Bone marrow (tissue), 2 donors: ENCODE results near the gene ZNF787.
A peak's percentile ranks its signal among the peaks of the same experiment; 100 is the strongest.

Source experiments
- DNase-seq, 2 donors: peaks; one replicate each; lab custom pipeline; 2025; lab: John Stamatoyannopoulos, UW

The ZNF787 gene

DNA sequence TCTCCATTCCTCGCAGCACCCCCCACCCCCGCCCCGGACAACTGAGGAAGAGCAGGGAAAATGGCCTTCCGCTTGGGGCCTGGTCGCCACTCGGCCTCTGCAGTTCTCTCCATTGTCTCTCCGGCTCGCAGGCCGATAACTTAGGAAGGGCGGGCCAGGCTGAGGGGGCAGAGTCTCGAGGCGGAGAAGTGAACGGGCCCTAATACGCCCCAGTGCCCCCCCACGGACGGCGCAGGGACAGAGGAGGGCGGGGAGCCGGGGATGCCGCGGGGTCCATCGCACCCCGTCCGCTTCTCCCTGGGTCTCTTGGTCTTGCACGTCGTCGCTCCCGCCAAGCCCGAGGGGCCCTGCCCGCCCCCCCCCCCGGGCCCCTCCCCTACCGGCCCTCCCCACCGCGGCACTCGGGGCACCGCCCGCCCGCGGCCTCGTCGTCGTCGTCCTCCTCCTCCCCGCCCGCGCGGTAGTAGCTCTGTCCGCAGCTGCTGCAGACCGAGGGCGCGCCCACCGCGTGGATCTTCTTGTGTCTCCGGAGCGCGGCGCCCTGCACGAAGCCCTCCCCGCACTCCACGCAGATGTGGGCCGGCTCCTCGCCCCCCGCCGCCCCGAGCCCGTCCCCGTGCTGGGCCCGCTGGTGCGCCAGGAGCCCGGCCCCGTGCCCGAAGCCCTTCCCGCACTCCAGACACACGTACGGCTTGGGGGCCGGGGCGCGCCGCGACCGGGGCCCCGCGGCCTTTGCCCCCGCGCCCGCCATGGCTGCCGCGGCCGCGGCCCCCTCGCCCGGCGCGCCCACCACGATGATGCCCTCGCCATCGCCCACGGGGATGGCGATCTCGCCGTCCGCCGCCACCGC lies 33.2 kb downstream of the ZNF787 start:
- no peak for DNase-seq

DNA sequence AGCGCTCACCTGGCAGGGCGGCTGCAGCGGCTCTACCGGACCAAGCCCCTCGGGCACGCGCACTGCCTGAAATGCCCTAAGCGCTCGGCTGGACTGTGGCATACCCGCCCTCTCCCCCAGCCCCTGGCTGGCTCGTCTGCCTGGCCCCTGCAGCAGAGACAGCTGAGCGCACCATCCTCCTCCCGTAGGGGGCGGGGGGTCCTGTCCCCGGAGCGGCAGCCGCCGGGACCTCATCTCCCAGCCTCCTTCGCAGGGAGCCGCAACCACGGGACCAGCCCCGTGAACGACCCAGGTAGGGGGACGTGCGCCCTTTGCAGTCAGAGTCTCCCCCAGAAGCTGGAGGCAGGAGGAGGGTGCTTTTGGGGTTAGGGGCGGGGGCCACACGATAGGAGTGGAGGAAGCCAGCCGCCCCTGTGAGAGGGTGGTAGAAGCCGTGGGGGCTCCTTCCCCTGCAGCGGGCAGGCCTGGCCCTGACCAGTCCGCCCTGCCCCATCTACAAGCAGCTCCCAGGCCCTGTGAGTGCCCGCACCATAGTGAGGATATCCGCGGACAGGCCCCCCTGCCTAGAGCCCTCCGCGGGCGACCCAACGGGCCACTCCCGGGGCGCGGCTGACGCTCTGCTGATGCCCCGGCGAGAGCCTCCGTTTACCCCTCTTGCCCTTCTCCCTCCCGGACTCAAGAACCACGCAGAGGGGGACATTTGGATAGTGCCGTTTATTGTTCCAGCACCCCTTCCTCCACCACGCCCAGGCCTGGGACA lies 34.2 kb downstream of the ZNF787 start:
- DNase-seq, result no peak

DNA sequence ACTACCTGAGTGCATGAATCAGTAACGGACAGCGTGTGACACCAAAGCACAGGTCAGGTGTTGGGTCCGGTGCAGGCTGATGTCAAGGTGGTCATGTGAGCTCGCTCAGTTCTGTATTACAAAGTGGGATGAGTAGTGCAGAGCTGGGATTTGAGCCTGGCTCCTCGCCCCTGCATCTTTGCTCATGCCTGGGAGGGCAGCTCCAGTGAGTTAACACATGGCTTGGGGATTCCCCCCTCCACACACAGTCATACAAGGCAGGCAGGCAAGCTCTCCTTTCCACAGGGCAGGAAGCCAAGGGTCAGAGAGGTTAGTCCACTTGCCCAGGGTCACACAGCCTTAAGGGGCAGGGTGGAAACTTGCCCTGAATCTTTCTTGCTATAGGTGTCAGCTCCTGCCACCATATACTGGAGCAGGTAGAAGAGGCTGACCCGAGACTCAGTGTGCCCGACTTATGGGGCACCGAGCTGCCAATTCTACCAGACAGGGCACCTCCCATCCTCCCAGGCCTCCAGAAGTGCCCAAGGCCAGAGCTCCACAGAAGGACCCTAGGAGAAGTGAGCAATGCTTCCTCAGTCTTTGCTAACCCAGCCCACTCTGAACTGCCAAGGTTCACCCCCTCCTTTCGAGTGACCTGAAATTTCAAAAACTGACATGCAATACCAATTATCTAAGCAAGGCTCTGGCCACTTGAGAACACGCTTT lies 35.4 kb downstream of the ZNF787 start:
- DNase-seq, result no peak

DNA sequence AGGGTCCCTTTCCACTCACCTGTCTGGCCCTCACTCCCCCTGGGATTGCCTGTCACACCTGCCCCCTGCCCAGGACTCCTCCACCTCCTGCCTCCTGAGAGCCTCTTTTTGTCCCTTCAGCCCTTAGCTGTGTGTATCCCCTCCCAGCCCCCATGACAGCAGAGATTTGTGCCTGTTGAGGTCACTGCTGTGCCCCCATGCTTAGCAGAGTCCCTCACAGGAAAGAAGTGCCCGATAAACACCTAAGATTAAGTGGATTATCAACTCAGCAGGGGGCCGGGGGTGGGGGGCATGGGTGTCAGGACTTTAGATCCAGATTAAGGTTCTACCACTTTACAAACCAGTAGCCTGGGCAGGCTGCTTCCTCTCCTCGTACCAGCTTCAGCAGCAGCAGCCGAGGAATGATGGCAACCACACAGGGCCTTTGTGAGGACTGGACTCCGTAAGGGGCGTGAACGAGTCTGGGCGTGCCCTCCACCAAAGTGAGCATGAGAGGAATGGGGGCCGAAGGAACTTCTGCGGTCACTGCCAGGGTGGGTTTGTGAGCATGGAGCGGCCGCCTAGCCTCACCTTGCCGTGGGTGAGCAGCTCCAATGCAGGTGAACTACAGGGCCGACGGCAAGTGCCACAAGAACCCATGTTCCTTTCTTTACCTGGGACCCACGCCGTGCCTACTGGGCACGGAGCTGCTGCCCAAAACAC lies 36.1 kb downstream of the ZNF787 start:
- DNase-seq, result no peak

DNA sequence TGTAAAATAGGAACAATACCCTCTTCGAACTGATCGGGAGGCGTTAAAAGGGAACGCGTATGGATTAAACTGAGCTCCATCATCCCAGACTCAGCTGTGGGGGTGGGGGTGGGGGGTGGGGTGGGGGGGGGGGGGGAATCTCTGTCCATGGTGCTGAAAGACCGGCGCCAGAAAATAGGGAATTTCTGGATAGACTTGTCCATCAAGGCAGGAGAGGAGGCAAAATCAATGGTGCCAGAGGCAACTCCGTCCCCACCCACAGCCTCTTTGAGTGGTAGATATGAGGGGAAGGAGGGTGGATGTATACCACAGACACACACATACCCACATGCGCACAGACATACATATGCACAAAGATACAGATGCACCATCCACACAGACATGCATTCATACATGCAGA lies 37.4 kb downstream of the ZNF787 start:
- DNase-seq, result no peak

DNA sequence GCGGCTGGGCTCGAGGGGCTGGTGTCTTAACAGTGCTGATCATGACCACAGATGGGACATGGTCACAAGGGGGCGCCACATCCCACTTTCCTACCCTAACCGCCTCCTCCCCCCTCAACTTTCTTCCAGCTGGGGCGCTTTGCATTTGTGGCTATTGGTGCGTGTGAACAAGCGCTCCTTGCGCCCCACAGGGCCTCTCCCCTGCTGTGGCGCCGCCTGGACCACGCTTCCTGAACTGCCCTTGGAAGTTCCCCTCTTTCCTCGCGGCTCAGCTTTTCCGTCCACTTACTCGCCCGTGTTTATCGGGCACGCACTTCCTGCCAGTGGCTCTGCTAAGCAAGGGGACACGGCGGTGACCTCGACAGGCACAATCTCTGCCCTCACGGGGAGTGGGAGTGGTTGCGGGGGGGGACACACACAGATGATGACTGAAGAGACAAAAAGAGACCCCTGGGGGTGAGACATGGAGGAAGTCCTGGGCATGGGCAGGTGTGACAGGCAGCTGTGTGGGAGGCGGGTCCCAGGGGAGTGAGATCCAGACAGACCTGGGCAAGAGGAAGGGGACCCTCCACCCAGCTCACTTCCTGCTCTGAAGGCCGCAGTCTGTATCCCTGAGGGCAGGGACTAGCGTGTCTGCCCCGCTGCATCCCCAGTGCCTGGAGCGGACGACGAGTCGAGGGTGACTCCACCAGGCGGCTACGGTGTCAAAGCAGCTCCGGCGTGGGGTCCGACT lies 40.3 kb downstream of the ZNF787 start:
- peak; percentile 40 to 90 for DNase-seq

DNA sequence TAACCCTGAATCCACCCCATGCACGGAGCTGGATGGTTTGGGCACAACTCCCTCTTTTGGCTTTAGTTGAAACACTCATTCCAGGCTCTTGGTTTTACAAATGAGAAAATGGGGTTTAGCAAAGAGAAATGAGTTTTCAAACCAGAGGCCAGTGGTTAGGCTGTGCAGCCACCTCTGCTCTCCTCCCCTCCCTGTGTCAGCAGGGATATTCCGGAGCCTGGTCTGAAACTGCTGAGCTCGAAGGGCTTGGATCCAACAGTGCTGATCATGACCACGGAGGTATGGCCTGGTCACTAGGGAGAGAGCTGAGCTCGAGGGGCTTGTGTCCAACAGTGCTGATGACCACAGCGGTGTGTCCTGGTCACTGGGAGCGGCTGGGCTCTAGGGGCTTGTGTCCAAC lies 41.5 kb downstream of the ZNF787 start:
- DNase-seq, result no peak

DNA sequence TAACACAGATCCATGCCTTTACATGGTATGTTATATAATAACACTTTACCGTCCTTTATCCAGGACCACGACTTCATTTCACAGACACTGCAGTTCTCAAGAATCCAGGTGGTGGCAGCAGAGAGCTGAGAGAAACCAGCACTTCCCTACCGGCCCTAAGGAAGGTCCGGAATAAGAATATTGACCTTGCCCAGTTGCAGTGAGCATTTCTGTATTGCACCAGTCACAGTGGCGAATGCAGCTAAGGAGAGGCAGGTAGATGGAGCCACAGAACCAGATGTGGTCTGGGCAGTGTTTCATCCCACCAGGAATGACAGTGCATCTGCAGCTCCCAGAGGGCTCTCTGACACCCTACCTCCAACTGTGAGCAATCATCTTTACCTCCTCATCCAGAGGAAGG lies 44.6 kb downstream of the ZNF787 start:
- peak in 1 of 2 donors; percentile 16 for DNase-seq

DNA sequence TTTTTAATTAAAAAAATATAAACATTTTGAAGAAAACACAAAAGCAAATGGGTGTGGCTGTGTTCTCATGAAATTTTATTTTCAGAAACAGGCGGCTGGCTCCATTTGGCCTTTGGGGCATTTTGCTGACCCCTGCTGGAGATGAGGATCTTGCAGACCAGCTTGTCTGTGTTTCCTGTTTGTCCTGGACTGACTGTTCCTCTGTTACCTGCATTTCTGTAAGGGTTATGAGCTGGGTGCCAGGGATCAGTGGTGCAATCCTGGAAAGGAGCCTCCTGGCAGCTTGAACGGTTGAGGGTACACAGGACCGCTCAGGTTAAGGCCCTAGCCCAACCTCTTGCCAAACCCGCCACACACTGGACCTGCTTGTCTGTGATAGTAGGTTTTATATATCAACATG lies 49.9 kb downstream of the ZNF787 start:
- DNase-seq, result no peak

DNA sequence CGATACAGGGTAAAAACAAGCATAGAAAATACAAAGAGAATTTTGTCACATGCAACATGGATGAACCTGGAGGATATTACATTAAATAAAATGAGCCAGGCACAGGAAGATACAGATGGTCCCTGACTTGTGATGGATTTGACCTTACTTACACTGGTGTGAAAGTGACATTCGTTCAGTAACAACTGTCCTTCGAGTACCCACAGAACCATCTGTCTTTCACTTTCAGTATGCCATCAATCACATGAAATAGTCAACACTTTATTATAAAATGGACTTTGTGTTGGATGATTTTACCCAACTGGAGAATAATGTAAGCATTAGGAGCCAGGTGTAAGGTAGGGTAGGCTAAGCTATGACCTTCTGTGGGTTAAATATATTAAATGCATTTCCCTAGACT lies 51.5 kb downstream of the ZNF787 start:
- no peak for DNase-seq

DNA sequence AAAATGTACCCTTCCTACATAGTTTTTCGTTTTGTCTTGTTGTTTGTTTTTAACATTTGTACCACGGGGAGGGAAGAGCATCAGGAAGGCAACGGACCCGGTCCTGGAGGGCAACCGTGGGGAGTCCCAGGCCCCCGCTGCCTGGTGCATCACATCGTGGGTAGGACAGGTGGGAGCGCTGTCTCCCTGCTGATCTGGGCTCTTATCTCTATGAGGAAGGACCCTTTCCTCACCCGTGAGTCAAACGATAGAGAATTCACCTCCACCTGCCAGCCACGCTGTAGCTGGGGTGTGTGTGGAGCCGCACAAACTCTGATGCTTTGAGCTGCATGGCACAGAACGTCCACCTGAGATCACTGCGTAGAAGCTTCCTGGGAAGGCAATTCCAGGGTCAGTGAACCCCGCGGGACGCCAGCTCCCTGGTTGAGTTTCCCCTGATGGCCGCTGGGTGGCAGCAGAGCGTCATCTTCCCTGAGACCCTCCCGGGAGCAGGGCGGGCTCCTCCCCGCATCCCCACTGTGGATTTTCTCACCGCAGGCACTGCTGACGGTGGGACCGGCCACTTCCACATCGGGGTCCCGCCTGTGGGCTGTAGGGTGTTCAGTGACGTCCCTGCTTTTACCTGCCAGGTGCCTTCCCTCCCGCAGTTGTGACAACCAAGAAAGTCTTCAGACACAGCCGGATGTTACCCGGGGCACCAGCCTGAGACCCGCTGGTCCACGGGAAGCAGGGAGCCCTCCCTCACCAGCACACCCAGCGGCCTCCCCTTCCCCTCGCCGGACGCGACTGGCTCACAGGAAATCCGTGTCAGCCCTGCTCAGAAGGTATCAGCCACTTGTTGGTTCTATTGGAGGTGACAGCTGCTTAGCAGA lies 54.7 kb downstream of the ZNF787 start:
- DNase-seq, result peak; percentile 28 to 47

DNA sequence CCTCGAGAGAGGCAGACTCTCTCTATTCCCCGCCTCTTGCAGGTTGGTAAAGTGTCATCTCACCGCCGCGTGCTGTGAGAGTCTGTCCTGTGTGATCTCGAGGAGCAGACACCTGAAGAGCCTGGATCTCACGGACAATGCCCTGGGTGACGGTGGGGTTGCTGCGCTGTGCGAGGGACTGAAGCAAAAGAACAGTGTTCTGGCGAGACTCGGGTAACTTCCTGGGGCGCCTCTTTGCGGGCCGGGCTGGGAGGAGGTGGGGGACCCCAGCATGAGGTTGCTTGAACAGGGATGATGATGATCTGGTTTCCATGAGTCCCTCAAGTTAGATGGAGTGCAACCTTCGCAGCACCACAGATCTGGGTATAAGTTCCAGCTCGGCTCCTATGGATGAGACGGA lies 67.5 kb downstream of the ZNF787 start:
- DNase-seq, result no peak
